ENCODE data around the gene ELL. TPM values are rescaled to one million over a fixed set of nuclear protein-coding genes. Genes with fewer than 3 reads are reported as not detected.

Gene ELL
- total RNA-seq, result 12.3 and 21.4 TPM in 2 replicates

GRCh38 chr19:18521692-18522123 is at the start of gene ELL:
Gene ELL (minus strand): TSS chr19:18522070. CDS start chr19:18522055, 15 bp downstream.

GRCh38 chr19:18557411-18558201 is 35.7 kb upstream of the ELL start, which contains the start of gene KXD1:
Gene KXD1 (plus strand): TSS chr19:18557870. CDS start chr19:18562057, 4,187 bp downstream.

GRCh38 chr19:18542941-18543813 is 21.3 kb upstream of the ELL start, which contains the start of gene FKBP8:
Gene FKBP8 (minus strand): TSS chr19:18543573. CDS start chr19:18541970, 1,603 bp downstream.

GRCh38 chr19:18437491-18438330 is 84.2 kb downstream of the ELL start, which contains the start of gene ISYNA1:
Gene ISYNA1 (minus strand): TSS chr19:18438133. CDS start chr19:18437979, 154 bp downstream.

GRCh38 chr19:18419195-18419698 is 102.6 kb downstream of the ELL start, which contains the start of gene SSBP4:
Gene SSBP4 (plus strand): TSS chr19:18419398. CDS start chr19:18419649, 251 bp downstream.

GRCh38 chr19:18397242-18398202 is 124.3 kb downstream of the ELL start, which contains the start of gene LRRC25:
Gene LRRC25 (minus strand): TSS chr19:18397622. CDS start chr19:18396963, 659 bp downstream.

Other genes starting within 250 kb of the ELL start
- 0.81 and 2.0 TPM in 2 replicates for gene IQCN, start 247.6 kb downstream of the ELL start, total RNA-seq
- 57.8 and 107 TPM in 2 replicates for gene JUND, start 240.4 kb downstream of the ELL start, total RNA-seq
- gene LSM4, start 199.0 kb downstream of the ELL start, total RNA-seq, result 162 and 199 TPM in 2 replicates
- 3.4 and 7.8 TPM in 2 replicates for gene PGPEP1, start 181.5 kb downstream of the ELL start, total RNA-seq
- gene GDF15, start 135.9 kb downstream of the ELL start, total RNA-seq, result 18.2 and 19.8 TPM in 2 replicates
- not detected in 2 replicates for gene LRRC25, start 124.4 kb downstream of the ELL start, total RNA-seq
- gene SSBP4, start 102.7 kb downstream of the ELL start, total RNA-seq, result 99.8 and 114 TPM in 2 replicates
- 19.5 and 29.5 TPM in 2 replicates for gene ISYNA1, start 83.9 kb downstream of the ELL start, total RNA-seq
- gene FKBP8, start 21.5 kb upstream of the ELL start, total RNA-seq, result 400 and 409 TPM in 2 replicates
- gene KXD1, start 35.8 kb upstream of the ELL start, total RNA-seq, result 113 and 151 TPM in 2 replicates
- gene UBA52, start 49.8 kb upstream of the ELL start, total RNA-seq, result 1,196 and 1,251 TPM in 2 replicates
- 64.3 and 65.9 TPM in 2 replicates for gene REX1BD, start 66.7 kb upstream of the ELL start, total RNA-seq
- 309 and 313 TPM in 2 replicates for gene CRLF1, start 84.7 kb upstream of the ELL start, total RNA-seq
- 11.9 and 12.8 TPM in 2 replicates for gene TMEM59L, start 90.8 kb upstream of the ELL start, total RNA-seq
- 11.6 and 17.8 TPM in 2 replicates for gene KLHL26, start 115.0 kb upstream of the ELL start, total RNA-seq
- gene CRTC1, start 161.6 kb upstream of the ELL start, total RNA-seq, result 2.0 and 3.4 TPM in 2 replicates